Measurements from ENCODE around the gene GLG1.
"Not testable (repeated sequence)": the region's sequence is repeated elsewhere in the genome, so short reads cannot be mapped to it uniquely, and the experiment has no call there.

The GLG1 gene

DNA sequence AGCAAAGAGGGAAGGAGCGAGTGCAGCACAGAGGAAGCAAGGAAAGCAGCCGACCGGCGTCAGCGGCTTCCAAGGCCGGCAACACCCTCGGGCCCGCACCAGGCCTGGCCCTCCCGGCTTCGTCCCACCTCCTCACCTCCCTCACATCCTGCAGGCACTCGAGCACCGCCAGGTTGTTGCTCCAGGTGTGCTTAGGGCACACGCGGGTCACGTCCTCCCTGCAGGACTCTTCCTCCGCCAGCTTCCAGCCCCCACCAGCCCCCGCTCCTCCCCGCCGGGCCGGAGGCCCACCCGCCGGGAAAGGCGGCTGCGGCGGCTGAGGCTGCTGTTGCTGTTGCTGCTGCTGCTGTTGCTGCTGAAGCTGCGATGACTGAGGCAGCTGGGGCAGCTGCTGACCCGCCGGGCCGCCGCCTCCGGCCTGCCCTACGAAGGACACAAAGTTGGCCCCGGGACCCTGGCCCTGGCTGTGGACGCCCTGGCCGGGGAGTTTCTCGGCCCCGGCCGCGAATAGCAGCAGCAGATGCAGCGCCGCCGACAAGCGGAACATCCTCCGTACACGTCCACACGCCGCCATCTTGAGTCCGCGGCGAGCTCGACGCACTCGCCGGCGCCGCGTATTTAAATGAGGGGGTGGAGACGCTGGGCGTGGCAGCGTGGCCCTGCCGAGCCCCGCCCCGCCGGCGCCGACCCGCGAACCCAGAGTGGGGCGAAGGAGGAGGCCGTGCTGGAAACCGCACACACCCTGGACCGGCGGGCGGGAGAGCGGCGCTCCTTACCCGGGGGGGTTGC, at the start of gene GLG1:
Gene GLG1 (minus strand): TSS at position 594 of the 789 bp plus-strand sequence. CDS start 20 bp downstream, at position 574.
- in situ Hi-C loops (cut with HindIII; ENCODE audit: low pct_unique_long_range_greater_than_20kb, low sequenced_read_pairs): no loop called here
- DNase-seq (ENCODE audit: low read depth in 1 of 2, low spot score in 1 of 2): peak; percentile 60 to 94
- TF ChIP-seq JUND (IDR thresholded peaks at IDR 0.05; ENCODE audit: low read depth): no peak

DNA sequence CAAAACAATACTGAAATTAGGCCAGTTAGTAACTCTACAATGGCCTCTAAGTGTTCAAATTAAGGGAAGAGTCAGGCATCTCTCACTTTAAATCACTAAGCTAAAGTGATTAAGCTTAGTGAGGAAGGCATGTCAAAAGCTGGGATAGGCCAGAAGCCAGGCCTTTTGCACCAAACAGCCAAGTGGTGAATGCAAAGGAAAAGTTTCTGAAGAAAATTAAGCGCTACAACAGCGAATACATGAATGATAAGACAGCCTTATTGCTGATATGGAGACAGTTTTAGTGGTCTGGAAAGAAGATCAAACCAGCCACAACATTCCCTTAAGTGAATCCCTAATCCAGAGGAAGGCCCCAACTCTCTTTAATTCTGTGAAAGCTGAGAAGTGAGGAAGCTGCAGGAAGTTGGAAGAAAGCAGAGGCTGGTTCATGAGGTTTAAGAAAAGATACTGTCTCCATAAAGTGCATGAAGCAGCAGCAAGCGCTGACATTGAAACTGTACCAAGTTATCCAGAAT, 47.7 kb upstream of the GLG1 start:
- no peak for DNase-seq (ENCODE audit: low read depth in 1 of 2, low spot score in 1 of 2)
- in situ Hi-C loops (cut with HindIII; ENCODE audit: low pct_unique_long_range_greater_than_20kb, low sequenced_read_pairs): no loop called here
- TF ChIP-seq JUND (IDR thresholded peaks at IDR 0.05; ENCODE audit: low read depth): no peak

DNA sequence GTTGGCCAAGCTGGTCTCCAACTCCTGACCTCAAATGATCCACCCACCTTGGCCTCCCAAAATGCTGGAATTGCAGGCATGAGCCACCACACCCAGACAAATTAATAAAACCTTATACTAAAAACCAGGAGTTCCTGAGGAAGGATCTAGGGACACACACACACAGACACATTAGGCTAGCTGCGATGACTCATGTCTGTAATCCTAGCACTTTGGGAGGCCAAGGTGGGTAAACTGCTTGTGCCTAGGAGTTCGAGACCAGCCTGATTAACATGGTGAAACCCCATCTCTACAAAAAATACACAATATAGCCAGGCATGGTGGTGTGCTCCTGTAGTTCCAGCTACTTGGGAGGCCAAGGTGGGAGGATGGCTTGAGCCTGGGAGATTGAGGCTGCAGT, 46.0 kb upstream of the GLG1 start:
- in situ Hi-C loops (cut with HindIII; ENCODE audit: low pct_unique_long_range_greater_than_20kb, low sequenced_read_pairs); DNase-seq (ENCODE audit: low read depth in 1 of 2, low spot score in 1 of 2): not testable (repeated sequence)

DNA sequence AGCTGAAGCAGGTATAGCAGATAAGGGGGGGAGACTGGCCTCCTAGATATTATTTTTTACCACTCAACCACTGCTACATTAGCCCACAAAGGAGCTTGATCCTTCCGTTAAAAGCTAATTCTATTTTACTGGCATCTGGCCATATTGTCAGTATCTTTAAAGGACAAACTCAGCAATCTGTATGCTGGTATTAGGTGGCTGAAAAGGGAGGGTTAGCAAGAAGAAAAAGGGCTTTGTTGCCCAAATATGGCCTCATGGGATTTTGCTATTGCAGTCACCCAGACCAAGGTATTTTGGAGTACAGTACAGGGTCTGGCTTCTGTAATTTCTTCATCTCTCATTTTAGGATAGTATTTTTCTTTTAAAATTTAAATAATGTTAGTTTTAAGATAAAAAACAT, 45.3 kb upstream of the GLG1 start:
- in situ Hi-C loops (cut with HindIII; ENCODE audit: low pct_unique_long_range_greater_than_20kb, low sequenced_read_pairs): no loop called here
- DNase-seq (ENCODE audit: low read depth in 1 of 2, low spot score in 1 of 2): no peak
- TF ChIP-seq JUND (IDR thresholded peaks at IDR 0.05; ENCODE audit: low read depth): no peak

DNA sequence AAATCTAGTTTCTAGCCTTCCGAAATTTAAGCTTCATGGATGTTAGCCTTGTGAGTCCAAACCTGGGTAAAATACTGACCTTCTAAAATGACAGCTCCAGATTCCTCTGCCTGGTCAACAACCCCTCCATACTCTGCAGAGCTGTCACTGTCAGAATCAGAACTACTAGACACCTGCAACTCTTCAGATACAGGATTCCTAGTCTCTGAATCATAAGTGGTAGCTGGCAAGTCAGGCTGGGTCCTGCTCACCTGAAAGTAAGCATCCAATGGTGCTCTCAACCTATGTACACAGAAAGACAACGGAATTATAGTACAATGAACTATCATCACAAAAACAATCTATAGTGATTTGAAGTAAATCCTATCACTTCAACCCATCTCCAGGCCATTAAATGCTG, 44.9 kb upstream of the GLG1 start:
- in situ Hi-C loops (cut with HindIII; ENCODE audit: low pct_unique_long_range_greater_than_20kb, low sequenced_read_pairs): no loop called here
- DNase-seq (ENCODE audit: low read depth in 1 of 2, low spot score in 1 of 2): no peak
- TF ChIP-seq JUND (IDR thresholded peaks at IDR 0.05; ENCODE audit: low read depth): no peak

DNA sequence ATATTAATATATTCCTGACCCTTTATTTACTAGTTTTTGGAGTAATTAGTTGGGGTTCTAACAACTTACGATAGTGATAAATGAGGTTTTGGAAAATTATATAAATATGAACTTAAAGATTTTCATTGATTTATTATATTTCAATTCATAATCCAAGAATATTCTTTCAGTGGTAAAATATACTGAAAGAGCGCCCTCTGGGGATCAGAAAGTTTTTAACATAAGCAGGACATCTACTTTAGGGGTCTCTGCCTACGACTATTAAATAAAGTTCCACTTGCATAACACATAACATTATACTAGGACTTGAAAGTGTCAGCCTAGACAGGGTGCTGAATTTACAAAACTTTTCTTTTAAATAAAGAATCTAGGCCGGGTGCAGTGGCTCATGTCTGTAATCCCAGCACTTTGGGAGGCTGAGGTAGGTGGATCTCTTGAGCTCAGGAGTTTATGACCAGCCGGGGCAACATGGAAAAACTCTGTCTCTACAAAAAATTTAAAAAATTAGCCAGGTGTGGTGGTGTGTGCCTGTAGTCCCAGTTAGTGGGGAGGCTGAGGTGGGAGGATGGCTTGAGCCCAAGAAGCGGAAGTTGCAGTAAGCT, 44.2 kb upstream of the GLG1 start:
- DNase-seq (ENCODE audit: low read depth in 1 of 2, low spot score in 1 of 2): no peak
- in situ Hi-C loops (cut with HindIII; ENCODE audit: low pct_unique_long_range_greater_than_20kb, low sequenced_read_pairs): no loop called here
- no peak for TF ChIP-seq JUND (IDR thresholded peaks at IDR 0.05; ENCODE audit: low read depth)

DNA sequence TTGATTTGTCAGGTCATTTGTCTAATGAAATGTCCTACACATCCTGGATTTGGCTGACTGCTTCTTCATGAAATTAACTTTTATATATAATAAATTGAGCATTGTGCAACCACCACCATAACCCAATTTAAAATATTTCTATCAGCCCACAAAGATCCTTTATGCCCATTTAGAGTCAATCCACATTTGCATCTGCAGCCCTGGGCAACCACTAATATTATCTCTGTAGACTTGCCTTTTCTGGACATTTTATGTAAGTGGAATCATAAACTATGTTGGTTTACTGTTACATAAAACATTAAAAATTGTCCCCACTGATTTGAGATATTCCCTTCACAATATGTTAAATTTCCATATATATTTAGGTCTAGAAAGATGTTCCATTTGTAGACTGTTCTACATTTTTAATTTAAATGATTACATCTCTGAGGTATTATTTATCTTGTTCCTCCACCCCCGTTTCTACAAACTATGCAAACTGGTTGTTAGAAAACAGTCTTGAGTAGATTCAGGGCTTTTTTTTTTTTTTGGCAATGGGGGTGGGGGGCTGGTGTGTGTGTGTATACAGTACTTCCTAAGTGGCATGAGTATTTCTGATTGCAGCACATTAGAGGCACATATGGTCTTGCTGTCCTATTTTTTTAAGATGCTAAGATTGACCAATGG, 43.1 kb upstream of the GLG1 start:
- in situ Hi-C loops (cut with HindIII; ENCODE audit: low pct_unique_long_range_greater_than_20kb, low sequenced_read_pairs): no loop called here
- no peak for TF ChIP-seq JUND (IDR thresholded peaks at IDR 0.05; ENCODE audit: low read depth)
- DNase-seq (ENCODE audit: low read depth in 1 of 2, low spot score in 1 of 2): no peak

DNA sequence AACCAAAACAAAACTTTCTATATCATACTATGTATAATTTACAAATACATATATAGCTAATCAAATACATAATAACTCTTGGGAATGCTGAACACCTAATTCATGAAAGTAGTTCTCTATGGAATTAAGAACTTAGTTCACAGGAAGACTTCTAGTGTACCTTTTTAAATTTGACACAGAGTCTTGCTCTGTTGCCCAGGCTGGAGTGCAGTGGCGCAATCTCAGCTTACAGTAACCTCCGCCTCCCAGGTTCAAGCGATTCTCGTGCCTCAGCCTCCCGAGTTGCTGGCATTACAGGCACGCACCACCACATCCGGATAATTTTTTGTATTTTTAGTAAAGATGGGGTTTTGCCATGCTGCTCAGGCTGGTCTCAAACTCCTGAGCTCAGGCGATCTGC, 35.1 kb upstream of the GLG1 start:
- in situ Hi-C loops (cut with HindIII; ENCODE audit: low pct_unique_long_range_greater_than_20kb, low sequenced_read_pairs): no loop called here
- TF ChIP-seq JUND (IDR thresholded peaks at IDR 0.05; ENCODE audit: low read depth): no peak

DNA sequence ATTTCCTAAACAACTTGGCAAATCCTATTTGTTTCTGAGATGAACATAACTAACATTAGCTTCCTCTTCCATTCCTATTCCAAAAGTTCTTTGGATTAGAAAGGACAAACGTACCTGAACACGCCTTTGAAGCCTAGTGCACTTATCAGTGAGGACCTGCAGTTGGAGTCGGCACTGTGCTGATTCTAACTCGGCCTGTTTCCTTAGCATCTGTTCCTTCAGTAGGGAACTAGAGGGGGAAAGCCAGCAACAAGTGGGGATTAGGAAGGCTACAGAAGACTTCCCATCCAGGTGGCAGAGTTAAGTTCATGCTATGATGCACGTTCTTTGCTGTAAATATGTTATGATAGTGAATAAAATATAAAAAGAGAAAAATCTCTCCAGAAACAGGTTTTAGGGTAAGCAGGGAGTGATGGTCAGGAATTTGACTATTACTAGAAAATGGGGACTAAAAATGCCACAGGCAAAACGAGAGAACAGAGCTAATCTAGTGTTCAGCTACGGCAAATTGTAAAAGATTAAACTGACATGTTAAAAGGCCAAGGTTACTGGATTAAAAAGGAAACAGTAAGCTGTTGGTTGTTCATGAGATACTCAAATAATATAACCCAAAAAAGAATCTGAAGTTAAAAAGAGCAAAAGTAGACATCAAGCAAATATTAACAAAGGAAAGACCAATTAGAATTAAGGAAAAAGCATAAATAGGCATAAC, 31.0 kb upstream of the GLG1 start:
- in situ Hi-C loops (cut with HindIII; ENCODE audit: low pct_unique_long_range_greater_than_20kb, low sequenced_read_pairs): no loop called here
- no peak for TF ChIP-seq JUND (IDR thresholded peaks at IDR 0.05; ENCODE audit: low read depth)
- no peak for DNase-seq (ENCODE audit: low read depth in 1 of 2, low spot score in 1 of 2)

More for the DNA sequence above, 35.1 kb upstream of the GLG1 start:
- no peak for DNase-seq (ENCODE audit: low read depth in 1 of 2, low spot score in 1 of 2)

DNA sequence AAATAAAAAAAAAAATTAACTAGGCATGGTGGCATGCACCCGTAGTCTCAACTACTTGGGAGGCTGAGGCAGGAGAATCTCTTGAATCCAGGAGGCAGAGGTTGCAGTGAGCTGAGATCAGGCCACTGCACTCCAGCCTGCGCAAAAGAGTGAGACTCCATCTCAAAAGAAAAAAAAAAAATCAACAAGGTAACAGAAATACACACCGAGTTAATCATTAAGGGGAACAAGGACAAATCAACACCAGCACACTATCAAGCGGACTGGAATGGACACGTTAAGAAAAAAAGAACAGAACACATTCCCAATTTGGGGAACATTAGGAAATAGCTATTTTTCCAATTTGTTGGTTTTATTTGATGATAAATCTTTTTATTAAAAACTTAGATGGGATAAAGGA, 28.4 kb upstream of the GLG1 start:
- in situ Hi-C loops (cut with HindIII; ENCODE audit: low pct_unique_long_range_greater_than_20kb, low sequenced_read_pairs): no loop called here
- DNase-seq (ENCODE audit: low read depth in 1 of 2, low spot score in 1 of 2): no peak
- TF ChIP-seq JUND (IDR thresholded peaks at IDR 0.05; ENCODE audit: low read depth): no peak

DNA sequence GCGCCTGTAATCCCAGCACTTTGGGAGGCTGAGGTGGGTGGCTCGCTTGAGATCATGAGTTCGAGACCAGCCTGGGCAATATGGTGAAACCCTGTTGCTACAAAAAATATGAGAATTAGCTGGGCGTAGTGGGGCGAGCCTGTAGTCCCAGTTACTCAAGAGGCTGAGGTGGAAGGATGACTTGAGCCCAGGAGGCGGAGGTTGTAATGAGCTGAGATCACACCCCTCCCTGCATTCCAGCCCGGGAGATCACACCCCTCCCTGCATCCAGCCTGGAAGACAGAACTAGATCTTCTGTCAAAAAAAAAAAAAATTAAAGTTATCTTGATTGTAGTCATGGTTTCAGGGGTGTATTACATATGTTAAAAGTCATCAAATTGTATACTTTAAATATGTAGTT, 26.8 kb upstream of the GLG1 start:
- no peak for TF ChIP-seq JUND (IDR thresholded peaks at IDR 0.05; ENCODE audit: low read depth)
- in situ Hi-C loops (cut with HindIII; ENCODE audit: low pct_unique_long_range_greater_than_20kb, low sequenced_read_pairs): no loop called here
- DNase-seq (ENCODE audit: low read depth in 1 of 2, low spot score in 1 of 2): no peak

DNA sequence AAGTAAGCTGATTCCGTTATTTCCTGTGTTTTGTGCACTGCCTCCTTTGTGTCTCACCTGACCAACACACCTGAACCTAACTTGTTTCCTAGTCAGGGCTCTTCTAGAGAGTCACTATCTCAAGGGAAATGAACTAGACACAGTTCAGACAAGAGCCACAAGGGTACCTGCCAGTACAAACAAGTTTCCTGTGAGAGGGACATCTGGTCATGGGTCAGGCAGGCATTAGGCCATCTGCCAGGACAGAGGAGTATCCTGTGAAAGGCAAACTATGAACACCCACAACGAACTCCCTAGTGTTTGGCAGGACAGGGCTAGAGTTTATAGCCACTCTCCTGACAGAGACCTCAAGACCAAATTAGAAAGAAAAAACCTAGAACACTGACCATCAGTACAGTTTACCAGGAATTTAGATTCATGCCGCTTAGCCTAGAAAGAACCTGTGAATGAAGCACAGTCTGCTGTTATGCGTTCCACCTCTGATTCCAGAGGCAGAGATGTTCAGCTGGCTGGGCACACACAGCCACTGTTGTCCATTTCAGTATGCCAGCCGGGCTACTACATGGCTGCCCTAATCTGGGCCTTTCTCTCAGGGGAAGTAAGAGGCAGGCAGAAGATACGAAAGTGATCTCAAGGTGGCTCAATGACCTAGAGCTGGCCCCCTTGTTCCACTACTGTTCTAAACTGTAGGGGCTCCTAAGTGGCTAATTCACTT, 20.7 kb upstream of the GLG1 start:
- no peak for DNase-seq (ENCODE audit: low read depth in 1 of 2, low spot score in 1 of 2)
- TF ChIP-seq JUND (IDR thresholded peaks at IDR 0.05; ENCODE audit: low read depth): no peak
- in situ Hi-C loops (cut with HindIII; ENCODE audit: low pct_unique_long_range_greater_than_20kb, low sequenced_read_pairs): no loop called here

All from T47D (cell line).